ENCODE data around the gene KDELR1.

KDELR1 gene

DNA sequence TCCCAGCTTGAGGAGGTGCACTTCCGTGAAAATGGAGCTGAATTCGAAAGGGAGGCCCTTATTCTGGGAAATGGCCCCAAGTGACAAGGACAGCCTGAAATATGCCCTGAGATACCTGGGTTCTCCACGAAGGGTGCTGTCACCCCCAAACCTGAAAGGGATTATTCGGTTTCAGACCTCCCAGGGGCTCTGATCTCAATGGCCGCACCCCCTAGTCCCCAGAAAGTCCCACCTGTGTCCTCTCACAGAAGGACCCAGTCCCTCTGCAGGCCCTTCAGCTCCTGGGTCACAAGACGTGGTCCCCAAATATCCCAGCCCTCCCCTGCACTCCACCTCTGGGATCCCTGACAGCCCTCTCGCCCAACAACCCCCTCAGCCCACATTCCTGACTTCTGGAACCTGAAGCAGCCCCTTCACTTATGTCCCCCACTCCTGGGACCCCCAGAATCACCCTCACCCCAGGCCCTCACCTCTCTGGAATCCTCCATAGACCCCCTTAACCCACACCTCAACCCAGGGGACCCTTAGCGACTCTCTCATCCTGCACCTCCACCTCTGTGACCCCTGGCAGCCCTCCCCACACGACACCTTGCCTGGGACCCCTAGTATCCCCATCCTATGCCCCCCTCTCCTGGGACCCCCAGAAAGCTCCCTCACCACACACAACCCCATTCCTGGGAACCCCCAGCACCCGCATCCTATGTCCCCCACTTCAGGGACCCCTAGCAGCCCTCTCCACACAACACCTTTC, 26.6 kb downstream of the KDELR1 start:
- no peak for TF ChIP-seq EZH2phosphoT487 (IDR thresholded peaks at IDR 0.05; ENCODE audit: borderline replicate concordance, low read length)
- TF ChIP-seq, protein P1, sequence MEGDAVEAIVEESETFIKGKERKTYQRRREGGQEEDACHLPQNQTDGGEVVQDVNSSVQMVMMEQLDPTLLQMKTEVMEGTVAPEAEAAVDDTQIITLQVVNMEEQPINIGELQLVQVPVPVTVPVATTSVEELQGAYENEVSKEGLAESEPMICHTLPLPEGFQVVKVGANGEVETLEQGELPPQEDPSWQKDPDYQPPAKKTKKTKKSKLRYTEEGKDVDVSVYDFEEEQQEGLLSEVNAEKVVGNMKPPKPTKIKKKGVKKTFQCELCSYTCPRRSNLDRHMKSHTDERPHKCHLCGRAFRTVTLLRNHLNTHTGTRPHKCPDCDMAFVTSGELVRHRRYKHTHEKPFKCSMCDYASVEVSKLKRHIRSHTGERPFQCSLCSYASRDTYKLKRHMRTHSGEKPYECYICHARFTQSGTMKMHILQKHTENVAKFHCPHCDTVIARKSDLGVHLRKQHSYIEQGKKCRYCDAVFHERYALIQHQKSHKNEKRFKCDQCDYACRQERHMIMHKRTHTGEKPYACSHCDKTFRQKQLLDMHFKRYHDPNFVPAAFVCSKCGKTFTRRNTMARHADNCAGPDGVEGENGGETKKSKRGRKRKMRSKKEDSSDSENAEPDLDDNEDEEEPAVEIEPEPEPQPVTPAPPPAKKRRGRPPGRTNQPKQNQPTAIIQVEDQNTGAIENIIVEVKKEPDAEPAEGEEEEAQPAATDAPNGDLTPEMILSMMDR (IDR thresholded peaks at IDR 0.05; ENCODE audit: low read depth, low read length, poor library complexity, severe bottlenecking), result no peak
- Histone ChIP-seq H3K27me3 (ENCODE audit: control insufficient read depth, low read length) (no peaks in the 10 kb centered on the region), H3K9me3 (ENCODE audit: control insufficient read depth, insufficient read depth, low read length) (no peaks in the 10 kb centered on the region), H3K4me1 (ENCODE audit: control insufficient read depth, low read length) (peaks cover 17% of the 10 kb centered on the region), H3K36me3 (ENCODE audit: control insufficient read depth, low read length) (peaks cover 6% of the 10 kb centered on the region; the same call in 1 of the 2 replicates), H4K20me1 (ENCODE audit: control insufficient read depth, insufficient read depth, low read depth, low read length) (no peaks in the 10 kb centered on the region), H3F3A (ENCODE audit: control insufficient read depth, insufficient read depth) (no peaks in the 10 kb centered on the region), H3K79me2 (ENCODE audit: control insufficient read depth, low read length) (no peaks in the 10 kb centered on the region), H3K27ac (ENCODE audit: low read depth, low read length) (peak overlapping the region; percentile 50), H3K9me2 (replicated peaks; ENCODE audit: control insufficient read depth, low read length) (no peaks in the 10 kb centered on the region), H3K4me2 (ENCODE audit: low read length) (peak overlapping the region; percentile 70), H3K4me3 (ENCODE audit: low read length) (peak overlapping the region; percentile 64)

DNA sequence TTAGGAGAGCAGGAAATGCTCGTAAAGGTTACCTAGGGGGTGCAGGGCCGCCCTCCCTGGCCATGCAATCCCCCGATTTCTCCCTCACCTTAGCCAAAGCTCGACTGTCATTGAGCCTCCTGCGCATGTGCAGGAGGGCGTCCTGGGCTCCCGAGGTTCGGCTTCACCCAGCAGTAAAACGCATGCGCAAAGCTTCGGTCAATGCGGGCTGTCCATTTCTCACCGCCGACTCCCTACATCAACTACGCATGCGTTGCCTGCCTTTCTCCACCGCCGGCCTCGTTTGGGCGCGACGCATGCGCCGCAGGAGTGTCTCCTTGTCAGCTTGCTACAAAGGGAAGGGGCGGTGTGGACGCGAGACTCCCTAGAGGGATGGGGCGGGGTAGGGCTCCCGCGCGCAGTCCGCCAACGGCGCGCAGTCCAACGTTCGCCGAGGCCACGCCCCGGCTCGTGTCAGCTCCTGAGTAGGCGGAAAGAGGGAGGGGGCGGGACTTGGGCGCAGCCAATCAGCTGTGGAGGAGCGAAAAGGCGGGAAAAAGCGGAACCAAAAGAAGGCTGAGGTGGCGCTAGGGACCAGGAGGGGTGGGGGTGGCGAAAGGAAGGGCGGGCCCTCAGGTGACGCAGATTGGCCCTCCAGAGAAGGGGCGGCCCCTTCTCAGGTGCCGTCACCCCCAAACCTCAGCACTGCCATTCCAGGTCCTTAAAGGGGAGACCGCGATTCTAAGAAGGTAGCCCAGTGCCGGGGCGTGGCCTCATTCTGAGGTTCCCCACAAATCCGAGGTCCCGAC, 27.3 kb downstream of the KDELR1 start, which contains the start of the genes SYNGR4 and TMEM143:
SYNGR4 (plus strand) TSS at position 558 of the 788 bp plus-strand sequence. CDS start 1,476 bp downstream, outside the sequence.
TMEM143 (minus strand) TSS at position 131 of the 788 bp plus-strand sequence; CDS start at position 111, 20 bp downstream.
- Histone ChIP-seq H3F3A (ENCODE audit: control insufficient read depth, insufficient read depth) (no peaks in the 10 kb centered on the region), H3K4me3 (ENCODE audit: low read length) (peak within 1 kb of the TSS; percentile 90), H3K9me2 (replicated peaks; ENCODE audit: control insufficient read depth, low read length) (no peaks in the 10 kb centered on the region), H3K27me3 (ENCODE audit: control insufficient read depth, low read length) (no peaks in the 10 kb centered on the region), H3K79me2 (ENCODE audit: control insufficient read depth, low read length) (no peaks in the 10 kb centered on the region), H3K27ac (ENCODE audit: low read depth, low read length) (peak within 1 kb of the TSS; percentile 75), H4K20me1 (ENCODE audit: control insufficient read depth, insufficient read depth, low read depth, low read length) (no peaks in the 10 kb centered on the region), H3K4me1 (ENCODE audit: control insufficient read depth, low read length) (peaks cover 17% of the 10 kb centered on the region), H3K9me3 (ENCODE audit: control insufficient read depth, insufficient read depth, low read length) (no peaks in the 10 kb centered on the region), H3K4me2 (ENCODE audit: low read length) (peak within 1 kb of the TSS; percentile 93), H3K36me3 (ENCODE audit: control insufficient read depth, low read length) (peaks cover 6% of the 10 kb centered on the region; the same call in 1 of the 2 replicates)
- TF ChIP-seq EZH2phosphoT487 (IDR thresholded peaks at IDR 0.05; ENCODE audit: borderline replicate concordance, low read length), result no peak
- TF ChIP-seq, protein P1 (IDR thresholded peaks at IDR 0.05; ENCODE audit: low read depth, low read length, poor library complexity, severe bottlenecking), result no peak

DNA sequence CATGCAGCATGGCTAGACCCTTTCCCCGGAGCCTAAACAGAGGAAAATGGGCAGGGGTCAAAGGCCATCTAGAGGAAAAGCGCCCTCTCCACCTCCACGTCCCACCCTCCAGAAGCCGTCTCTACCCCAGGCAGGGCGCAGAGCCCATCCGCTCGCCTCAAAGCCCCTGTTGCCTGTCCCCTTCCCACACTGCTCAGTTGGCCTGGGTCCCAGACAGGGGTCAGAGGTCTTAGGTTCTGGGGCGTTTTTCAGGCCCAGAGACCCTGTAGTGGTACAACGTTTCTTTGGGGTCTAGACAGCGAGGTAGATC, 27.9 kb downstream of the KDELR1 start:
- Histone ChIP-seq H3K4me3 (ENCODE audit: low read length) (peak overlapping the region; percentile 90), H4K20me1 (ENCODE audit: control insufficient read depth, insufficient read depth, low read depth, low read length) (no peaks in the 10 kb centered on the region), H3K4me2 (ENCODE audit: low read length) (peak overlapping the region; percentile 93), H3K36me3 (ENCODE audit: control insufficient read depth, low read length) (peaks cover 6% of the 10 kb centered on the region; the same call in 1 of the 2 replicates), H3K27me3 (ENCODE audit: control insufficient read depth, low read length) (no peaks in the 10 kb centered on the region), H3F3A (ENCODE audit: control insufficient read depth, insufficient read depth) (no peaks in the 10 kb centered on the region), H3K9me2 (replicated peaks; ENCODE audit: control insufficient read depth, low read length) (no peaks in the 10 kb centered on the region), H3K79me2 (ENCODE audit: control insufficient read depth, low read length) (no peaks in the 10 kb centered on the region), H3K4me1 (ENCODE audit: control insufficient read depth, low read length) (peaks cover 17% of the 10 kb centered on the region), H3K27ac (ENCODE audit: low read depth, low read length) (peak overlapping the region; percentile 75), H3K9me3 (ENCODE audit: control insufficient read depth, insufficient read depth, low read length) (no peaks in the 10 kb centered on the region)
- no peak for TF ChIP-seq EZH2phosphoT487 (IDR thresholded peaks at IDR 0.05; ENCODE audit: borderline replicate concordance, low read length)
- TF ChIP-seq, protein P1 (IDR thresholded peaks at IDR 0.05; ENCODE audit: low read depth, low read length, poor library complexity, severe bottlenecking), result no peak

All from DOHH2 (cell line).